ENCODE results near the gene OR10H1.

The OR10H1 gene, protein sequence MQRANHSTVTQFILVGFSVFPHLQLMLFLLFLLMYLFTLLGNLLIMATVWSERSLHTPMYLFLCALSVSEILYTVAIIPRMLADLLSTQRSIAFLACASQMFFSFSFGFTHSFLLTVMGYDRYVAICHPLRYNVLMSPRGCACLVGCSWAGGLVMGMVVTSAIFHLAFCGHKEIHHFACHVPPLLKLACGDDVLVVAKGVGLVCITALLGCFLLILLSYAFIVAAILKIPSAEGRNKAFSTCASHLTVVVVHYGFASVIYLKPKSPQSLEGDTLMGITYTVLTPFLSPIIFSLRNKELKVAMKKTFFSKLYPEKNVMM

DNA sequence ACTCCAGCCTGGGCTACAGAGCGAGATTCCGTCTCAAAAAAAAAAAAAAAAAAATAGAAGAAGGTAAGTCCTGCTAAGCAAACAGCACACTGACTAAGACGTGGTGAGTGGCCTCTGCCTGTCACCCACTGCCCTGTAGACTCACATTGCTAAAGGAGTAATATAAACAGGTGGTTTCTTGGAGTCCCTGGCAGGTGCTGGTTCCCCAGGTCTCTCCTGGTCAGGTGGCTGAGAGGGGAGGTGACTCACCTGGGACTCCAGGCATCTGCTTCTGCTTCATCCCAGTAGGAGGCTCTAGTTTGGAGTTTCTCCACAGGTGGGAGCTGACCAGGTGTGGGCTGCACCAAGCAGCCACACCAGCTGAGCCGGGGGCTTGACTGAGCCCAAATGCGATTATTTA, at the start of gene OR10H1:
Gene OR10H1, minus strand, starts transcription at position 359 of the 400 bp plus-strand sequence. CDS start 7,627 bp downstream, outside the sequence.
- no peak within 1 kb of the TSS for H3K4me3 ChIP-seq (ENCODE audit: low read length)
- TF ChIP-seq, protein P1, sequence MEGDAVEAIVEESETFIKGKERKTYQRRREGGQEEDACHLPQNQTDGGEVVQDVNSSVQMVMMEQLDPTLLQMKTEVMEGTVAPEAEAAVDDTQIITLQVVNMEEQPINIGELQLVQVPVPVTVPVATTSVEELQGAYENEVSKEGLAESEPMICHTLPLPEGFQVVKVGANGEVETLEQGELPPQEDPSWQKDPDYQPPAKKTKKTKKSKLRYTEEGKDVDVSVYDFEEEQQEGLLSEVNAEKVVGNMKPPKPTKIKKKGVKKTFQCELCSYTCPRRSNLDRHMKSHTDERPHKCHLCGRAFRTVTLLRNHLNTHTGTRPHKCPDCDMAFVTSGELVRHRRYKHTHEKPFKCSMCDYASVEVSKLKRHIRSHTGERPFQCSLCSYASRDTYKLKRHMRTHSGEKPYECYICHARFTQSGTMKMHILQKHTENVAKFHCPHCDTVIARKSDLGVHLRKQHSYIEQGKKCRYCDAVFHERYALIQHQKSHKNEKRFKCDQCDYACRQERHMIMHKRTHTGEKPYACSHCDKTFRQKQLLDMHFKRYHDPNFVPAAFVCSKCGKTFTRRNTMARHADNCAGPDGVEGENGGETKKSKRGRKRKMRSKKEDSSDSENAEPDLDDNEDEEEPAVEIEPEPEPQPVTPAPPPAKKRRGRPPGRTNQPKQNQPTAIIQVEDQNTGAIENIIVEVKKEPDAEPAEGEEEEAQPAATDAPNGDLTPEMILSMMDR (IDR thresholded peaks at IDR 0.05; ENCODE audit: insufficient read depth, low read depth, low read length, missing control alignments): no peak
- DNase-seq (ENCODE audit: low read depth): peak; percentile 50

DNA sequence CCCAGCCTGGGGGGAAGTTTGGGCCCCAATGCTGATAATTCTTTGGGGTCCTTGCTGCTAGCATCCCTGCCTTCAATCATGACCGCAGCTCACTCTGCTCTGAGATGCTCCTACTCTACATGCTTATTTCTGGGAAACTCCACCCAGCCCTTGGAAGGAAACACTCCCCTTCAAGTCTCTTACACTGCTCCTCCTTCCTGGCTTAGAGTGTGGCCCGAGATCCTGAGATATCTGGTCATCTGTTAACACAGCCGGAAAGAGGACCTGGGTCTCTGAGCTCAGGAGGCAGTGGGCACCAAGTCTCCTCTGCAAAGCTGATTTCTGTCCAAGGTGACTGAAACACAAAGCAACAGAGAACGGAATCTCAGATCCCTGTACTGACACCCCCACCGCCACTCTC, 49.4 kb upstream of the OR10H1 start:
- TF ChIP-seq, protein P1 (IDR thresholded peaks at IDR 0.05; ENCODE audit: insufficient read depth, low read depth, low read length, missing control alignments): no peak
- DNase-seq (ENCODE audit: low read depth): no peak

DNA sequence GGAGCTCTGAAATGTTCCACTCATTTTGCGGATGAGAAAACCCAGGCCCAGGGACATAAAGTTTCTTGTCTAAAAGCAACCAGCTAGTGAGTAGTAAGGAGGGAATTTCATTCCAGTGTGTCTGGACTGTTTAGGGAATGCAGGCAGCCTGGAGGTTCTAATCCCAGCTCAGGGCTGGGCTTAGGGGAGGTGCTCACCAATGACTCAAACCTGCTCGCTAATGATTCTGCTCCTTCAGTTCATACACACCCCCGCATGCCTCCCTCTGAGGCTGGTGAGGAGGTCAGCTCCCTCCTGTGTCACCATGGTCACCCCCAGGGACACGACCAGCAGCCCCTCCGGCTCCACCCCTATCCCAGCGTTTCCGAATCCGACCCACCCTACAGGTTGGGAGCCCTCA, 47.8 kb upstream of the OR10H1 start:
- DNase-seq (ENCODE audit: low read depth): peak; percentile 60
- no peak overlapping the region for H3K4me3 ChIP-seq (ENCODE audit: low read length)

More for the DNA sequence above, 49.4 kb upstream of the OR10H1 start:
- H3K4me3 ChIP-seq (ENCODE audit: low read length): no peak overlapping the region

DNA sequence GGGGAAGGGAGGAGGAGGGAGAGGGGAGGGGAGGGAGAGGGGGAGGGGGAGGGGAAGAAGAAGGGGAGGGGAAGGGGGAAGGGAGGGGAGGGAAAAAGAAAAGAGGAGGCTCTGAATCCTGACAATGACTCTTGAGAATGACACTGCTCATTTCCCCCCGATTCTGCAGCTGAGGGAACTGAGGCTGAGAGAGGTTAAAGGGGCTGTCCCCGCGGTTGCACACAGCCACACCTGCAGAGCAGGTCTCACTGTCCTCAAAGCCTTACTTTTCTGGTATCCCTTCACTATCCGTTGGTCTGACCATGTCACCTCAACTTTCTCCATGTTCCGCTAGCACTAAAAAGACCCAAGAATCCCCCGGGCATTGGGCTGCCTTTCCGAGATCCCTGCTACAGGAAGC, 47.0 kb upstream of the OR10H1 start:
- H3K4me3 ChIP-seq (ENCODE audit: low read length): no peak overlapping the region
- TF ChIP-seq, protein P1 (IDR thresholded peaks at IDR 0.05; ENCODE audit: insufficient read depth, low read depth, low read length, missing control alignments): no peak
- DNase-seq (ENCODE audit: low read depth): no peak

More for the DNA sequence above, 47.8 kb upstream of the OR10H1 start:
- TF ChIP-seq, protein P1 (IDR thresholded peaks at IDR 0.05; ENCODE audit: insufficient read depth, low read depth, low read length, missing control alignments): no peak

DNA sequence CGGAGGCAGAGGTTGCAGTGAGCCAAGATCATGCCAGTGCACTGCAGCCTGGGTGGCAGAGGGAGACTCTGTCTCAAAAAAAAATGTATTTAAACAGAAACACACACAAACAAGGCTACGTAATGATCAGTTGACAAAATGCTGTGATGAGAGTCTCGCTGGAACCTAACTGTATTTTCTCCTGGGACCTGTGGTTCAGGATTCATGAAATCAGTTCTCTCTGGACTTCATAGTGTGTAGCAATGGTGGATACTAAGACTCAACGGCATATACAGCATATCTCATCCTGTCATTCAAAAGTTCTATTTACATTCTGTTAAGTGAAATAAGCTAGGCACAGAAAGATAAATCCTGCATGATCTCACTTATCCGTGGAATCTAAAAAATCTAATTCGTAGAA, 45.1 kb upstream of the OR10H1 start:
- no peak overlapping the region for H3K4me3 ChIP-seq (ENCODE audit: low read length)
- TF ChIP-seq, protein P1 (IDR thresholded peaks at IDR 0.05; ENCODE audit: insufficient read depth, low read depth, low read length, missing control alignments): no peak
- DNase-seq (ENCODE audit: low read depth): no peak

DNA sequence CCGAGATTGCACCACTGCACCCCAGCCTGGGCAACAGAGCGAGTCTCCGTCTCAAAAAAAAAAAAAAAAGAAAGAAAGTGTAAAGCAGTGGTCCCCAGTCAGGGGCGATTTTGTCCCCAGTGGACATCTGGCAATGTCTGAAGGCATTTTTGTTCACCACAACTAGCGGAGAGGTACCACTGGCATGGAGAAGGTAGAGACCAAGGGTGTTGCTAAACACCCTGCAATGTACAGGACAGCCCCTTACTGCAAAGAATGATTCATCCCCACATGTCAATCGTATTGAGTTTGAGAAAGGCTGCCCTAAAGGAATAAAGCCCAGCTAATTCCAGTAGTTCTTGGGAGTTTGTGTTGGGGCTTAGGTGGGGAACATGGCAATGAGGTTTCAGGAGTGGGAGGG, 43.7 kb upstream of the OR10H1 start:
- no peak overlapping the region for H3K4me3 ChIP-seq (ENCODE audit: low read length)
- no peak for DNase-seq (ENCODE audit: low read depth)
- TF ChIP-seq, protein P1 (IDR thresholded peaks at IDR 0.05; ENCODE audit: insufficient read depth, low read depth, low read length, missing control alignments): no peak

DNA sequence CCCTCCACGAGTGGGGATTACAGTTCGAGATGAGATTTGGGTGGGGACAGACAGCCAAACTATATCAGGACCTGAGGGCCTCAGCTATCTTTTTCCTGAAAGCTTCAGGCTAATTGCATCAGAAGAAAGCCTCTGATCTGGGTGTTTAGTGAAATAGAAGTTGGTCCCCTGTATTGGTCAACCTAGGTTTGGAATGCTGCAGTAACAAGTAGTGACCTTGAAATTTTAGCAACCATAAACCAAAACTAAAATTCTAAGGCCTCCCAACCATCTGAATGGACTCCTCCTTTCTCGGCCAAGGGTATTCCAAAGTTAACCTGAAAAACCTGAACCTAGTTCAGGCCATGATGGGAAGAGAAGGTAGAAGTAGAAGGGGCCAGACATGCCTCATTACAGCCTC, 34.9 kb upstream of the OR10H1 start:
- DNase-seq (ENCODE audit: low read depth): no peak
- H3K4me3 ChIP-seq (ENCODE audit: low read length): no peak overlapping the region
- TF ChIP-seq, protein P1 (IDR thresholded peaks at IDR 0.05; ENCODE audit: insufficient read depth, low read depth, low read length, missing control alignments): no peak
